Stimulated activated CD4-positive, alpha-beta T cell treated with anti-CD3 and anti-CD28 coated beads, Interleukin-15, amount 100 ng/mL, for 24 hours (primary cell): ENCODE measurements around the gene SPG7.

Experiments
- DNase-seq: peaks from one replicate; pipeline ENCODE4 v3.0.0-alpha.2; 2020

The SPG7 gene

GRCh38 chr16:89548344-89549006 lies 40.3 kb downstream of the SPG7 start:
- no peak for DNase-seq

- DNase-seq, result peak; percentile 12
Measured at GRCh38 chr16:89549007-89549700, 41.0 kb downstream of the SPG7 start.

- no peak for DNase-seq
Measured at GRCh38 chr16:89550421-89551007, 42.3 kb downstream of the SPG7 start.

GRCh38 chr16:89552329-89552728 lies 44.1 kb downstream of the SPG7 start:
- no peak for DNase-seq

- DNase-seq, result no peak
Measured at GRCh38 chr16:89552913-89553312, 44.7 kb downstream of the SPG7 start.

- no peak for DNase-seq
Measured at GRCh38 chr16:89553733-89554132, 45.5 kb downstream of the SPG7 start.

GRCh38 chr16:89554343-89554742 lies 46.1 kb downstream of the SPG7 start:
- no peak for DNase-seq

- DNase-seq, result no peak
Measured at GRCh38 chr16:89555265-89555664, 47.1 kb downstream of the SPG7 start.

GRCh38 chr16:89555780-89556179 lies 47.6 kb downstream of the SPG7 start:
- no peak for DNase-seq

- peak; percentile 93 for DNase-seq
Measured at GRCh38 chr16:89556750-89557689, 48.8 kb downstream of the SPG7 start.

- no peak for DNase-seq
Measured at GRCh38 chr16:89557690-89558490, 49.7 kb downstream of the SPG7 start.

- peak; percentile 95 for DNase-seq
Measured at GRCh38 chr16:89560378-89561141, 52.4 kb downstream of the SPG7 start, which contains the start of gene RPL13. RPL13 (plus strand) TSS chr16:89560682; CDS start chr16:89560960, 278 bp downstream.

GRCh38 chr16:89561142-89561883 lies 53.1 kb downstream of the SPG7 start:
- DNase-seq, result peak; percentile 35

- DNase-seq, result peak; percentile 32
Measured at GRCh38 chr16:89561884-89562599, 53.8 kb downstream of the SPG7 start.

GRCh38 chr16:89562939-89563338 lies 54.7 kb downstream of the SPG7 start:
- no peak for DNase-seq

- peak; percentile 34 for DNase-seq
Measured at GRCh38 chr16:89563639-89564392, 55.6 kb downstream of the SPG7 start.

- peak; percentile 55 for DNase-seq
Measured at GRCh38 chr16:89564476-89565255, 56.5 kb downstream of the SPG7 start.

- peak; percentile 69 for DNase-seq
Measured at GRCh38 chr16:89565256-89565505, 57.0 kb downstream of the SPG7 start.
